Endodermal cell (in vitro differentiated cells): ENCODE measurements around the gene LDLRAD2. TPM values are rescaled to one million over a fixed set of nuclear protein-coding genes. Genes with fewer than 3 reads are reported as not detected.

Experiments
- DNase-seq: peaks from one replicate; pipeline ENCODE4 v3.0.0-alpha.2; 2017
- H3K27ac ChIP-seq: 2 replicates; pipeline ENCODE4 v1.5.1; 2013; ENCODE audit warnings: mild to moderate bottlenecking, low read depth, low read length, moderate library complexity
- H3K27me3 ChIP-seq: 2 replicates; pipeline ENCODE4 v1.6.1; 2013; ENCODE audit warnings: mild to moderate bottlenecking, low read length, moderate library complexity; ENCODE audit not compliant: insufficient read depth, control insufficient read depth, poor library complexity, severe bottlenecking
- H3K36me3 ChIP-seq: 2 replicates; pipeline ENCODE4 v1.7.0; 2013; ENCODE audit warnings: mild to moderate bottlenecking, low read length, moderate library complexity; ENCODE audit not compliant: control insufficient read depth, insufficient read depth
- H3K4me1 ChIP-seq: one replicate; pipeline ENCODE4 v1.7.0; 2013; ENCODE audit warnings: low read length; ENCODE audit not compliant: control insufficient read depth, insufficient read depth
- H3K4me3 ChIP-seq: 2 replicates; pipeline ENCODE4 v1.5.1; 2013; ENCODE audit warnings: mild to moderate bottlenecking, low read length, moderate library complexity
- H3K9ac ChIP-seq: 2 replicates; pipeline ENCODE4 v1.6.1; 2013; ENCODE audit warnings: mild to moderate bottlenecking, low read length, moderate library complexity; ENCODE audit not compliant: poor library complexity, severe bottlenecking; ENCODE audit errors: extremely low read depth
- H3K9me3 ChIP-seq: 2 replicates; pipeline ENCODE4 v1.6.1; 2013; ENCODE audit warnings: mild to moderate bottlenecking, low read length, moderate library complexity; ENCODE audit not compliant: control insufficient read depth
- H3K27ac Mint-ChIP-seq: 2 replicates; pipeline ENCODE4 v1.8.0; 2020; ENCODE audit warnings: mixed read lengths
- H3K27me3 Mint-ChIP-seq: 2 replicates; pipeline ENCODE4 v1.8.0; 2021; ENCODE audit warnings: mild to moderate bottlenecking, mixed read lengths; ENCODE audit not compliant: insufficient read depth
- H3K36me3 Mint-ChIP-seq: 2 replicates; pipeline ENCODE4 v1.8.0; 2020; ENCODE audit warnings: low read depth, mixed read lengths
- H3K4me1 Mint-ChIP-seq: 2 replicates; pipeline ENCODE4 v1.8.0; 2020; ENCODE audit warnings: mixed read lengths
- H3K4me3 Mint-ChIP-seq: 2 replicates; pipeline ENCODE4 v1.8.0; 2020; ENCODE audit warnings: mild to moderate bottlenecking, moderate library complexity, mixed read lengths
- H3K9me3 Mint-ChIP-seq: 2 replicates; pipeline ENCODE4 v1.8.0; 2020; ENCODE audit warnings: mild to moderate bottlenecking, mixed read lengths
- WGBS, 2 experiments: methylation state at CpG; one replicate each; pipeline versions ENCODE4 v1.1.5 to v1.1.7; 2013; ENCODE audit warnings: missing lambda C conversion rate in 2 of 2, mixed read lengths in 1 of 2; ENCODE audit not compliant: insufficient coverage in 1 of 2, insufficient read length in 1 of 2; 5-methylcytosine and 5-hydroxymethylcytosine counted together
- total RNA-seq, 2 donors: library from RNA; stranded (reverse); fragmentation: NEBNext Ultra II Directional in 1 of 2; extraction: Animal tissue kit (Norgen Biotek cat#: 25700) in 1 of 2; gene quantifications; 2 replicates in 1 of 2; 3 replicates in 1 of 2; pipeline ENCODE4 v1.2.1, GENCODE V29; 2021
- TF ChIP-seq, protein P1 (sequence below): fragments of 200-600 bp; sonication (generic); conservative IDR thresholded peaks from 2 replicates; pipeline ENCODE4 v1.5.0; 2021; ENCODE audit warnings: antibody characterized with exemption, mild to moderate bottlenecking

Gene LDLRAD2
- total RNA-seq, 2 donors from 2014 or later = 0.58 to 0.88 TPM

- Histone ChIP-seq H3K4me3 (no peak overlapping the region), H3K36me3 (no peaks in the 10 kb centered on the region), H3K27ac (no peak overlapping the region), H3K9me3 (no peaks in the 10 kb centered on the region), H3K9ac (no peak overlapping the region), H3K4me1 (no peaks in the 10 kb centered on the region), H3K27me3 (no peaks in the 10 kb centered on the region)
- TF ChIP-seq, protein P1, sequence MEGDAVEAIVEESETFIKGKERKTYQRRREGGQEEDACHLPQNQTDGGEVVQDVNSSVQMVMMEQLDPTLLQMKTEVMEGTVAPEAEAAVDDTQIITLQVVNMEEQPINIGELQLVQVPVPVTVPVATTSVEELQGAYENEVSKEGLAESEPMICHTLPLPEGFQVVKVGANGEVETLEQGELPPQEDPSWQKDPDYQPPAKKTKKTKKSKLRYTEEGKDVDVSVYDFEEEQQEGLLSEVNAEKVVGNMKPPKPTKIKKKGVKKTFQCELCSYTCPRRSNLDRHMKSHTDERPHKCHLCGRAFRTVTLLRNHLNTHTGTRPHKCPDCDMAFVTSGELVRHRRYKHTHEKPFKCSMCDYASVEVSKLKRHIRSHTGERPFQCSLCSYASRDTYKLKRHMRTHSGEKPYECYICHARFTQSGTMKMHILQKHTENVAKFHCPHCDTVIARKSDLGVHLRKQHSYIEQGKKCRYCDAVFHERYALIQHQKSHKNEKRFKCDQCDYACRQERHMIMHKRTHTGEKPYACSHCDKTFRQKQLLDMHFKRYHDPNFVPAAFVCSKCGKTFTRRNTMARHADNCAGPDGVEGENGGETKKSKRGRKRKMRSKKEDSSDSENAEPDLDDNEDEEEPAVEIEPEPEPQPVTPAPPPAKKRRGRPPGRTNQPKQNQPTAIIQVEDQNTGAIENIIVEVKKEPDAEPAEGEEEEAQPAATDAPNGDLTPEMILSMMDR = no peak
- no peaks in the 10 kb centered on the region for H3K27me3 Mint-ChIP-seq
- no peaks in the 10 kb centered on the region for H3K36me3 Mint-ChIP-seq
- no peak overlapping the region for H3K4me3 Mint-ChIP-seq
- 86 to 93% methylated on average over 1 to 2 of the region's 2 CpGs for WGBS, 2 experiments
- peaks cover 3% of the 10 kb centered on the region for H3K4me1 Mint-ChIP-seq
- no peaks in the 10 kb centered on the region for H3K9me3 Mint-ChIP-seq
- no peak for DNase-seq
- no peak overlapping the region for H3K27ac Mint-ChIP-seq
Observed at GRCh38 chr1:21786640-21787039, 25.4 kb upstream of the LDLRAD2 start.

- TF ChIP-seq, protein P1 = no peak
- Mint-ChIP-seq H3K4me3 (no peak overlapping the region), H3K27ac (no peak overlapping the region), H3K36me3 (no peaks in the 10 kb centered on the region), H3K27me3 (no peaks in the 10 kb centered on the region), H3K4me1 (no peaks in the 10 kb centered on the region), H3K9me3 (peaks cover 7% of the 10 kb centered on the region)
- H3K27ac ChIP-seq = no peak overlapping the region
- no peaks in the 10 kb centered on the region for H3K36me3 ChIP-seq
- no peak overlapping the region for H3K4me3 ChIP-seq
- H3K9me3 ChIP-seq = no peaks in the 10 kb centered on the region
- 89 to 100% methylated on average over 1 to 2 of the region's 2 CpGs for WGBS, 2 experiments
- no peaks in the 10 kb centered on the region for H3K27me3 ChIP-seq
- no peaks in the 10 kb centered on the region for H3K4me1 ChIP-seq
- H3K9ac ChIP-seq = no peak overlapping the region
- DNase-seq = no peak
Observed at GRCh38 chr1:21793104-21793503, 19.0 kb upstream of the LDLRAD2 start.

GRCh38 chr1:21794656-21795055 lies 17.4 kb upstream of the LDLRAD2 start:
- no peak overlapping the region for H3K4me3 Mint-ChIP-seq
- H3K4me1 Mint-ChIP-seq = no peaks in the 10 kb centered on the region
- Histone ChIP-seq H3K27me3 (no peaks in the 10 kb centered on the region), H3K9ac (no peak overlapping the region), H3K4me1 (no peaks in the 10 kb centered on the region), H3K36me3 (no peaks in the 10 kb centered on the region), H3K4me3 (no peak overlapping the region), H3K27ac (no peak overlapping the region), H3K9me3 (no peaks in the 10 kb centered on the region)
- WGBS, 2 experiments = 85 to 100% methylated on average over 2 of the region's 2 CpGs
- no peaks in the 10 kb centered on the region for H3K27me3 Mint-ChIP-seq
- TF ChIP-seq, protein P1 = no peak
- no peaks in the 10 kb centered on the region for H3K36me3 Mint-ChIP-seq
- no peak overlapping the region for H3K27ac Mint-ChIP-seq
- no peak for DNase-seq
- H3K9me3 Mint-ChIP-seq = peaks cover 7% of the 10 kb centered on the region
